Pancreas (tissue), 10 donors: ENCODE measurements around the gene ZFYVE28. TPM values are rescaled to one million over a fixed set of nuclear protein-coding genes. Genes with fewer than 3 reads are reported as not detected.

Experiments
- ATAC-seq, 4 donors: fragments of 200-7000 bp; cut with Tn5 transposase; one replicate each; pipeline versions ENCODE4 v1.8.0 to v1.9.1; 2020; ENCODE audit warnings: mild to moderate bottlenecking in 4 of 4, moderate library complexity in 4 of 4
- DNase-seq, 6 donors: peaks; one replicate each; pipeline ENCODE4 v3.0.0-alpha.2; 2020
- FAIRE-seq: peaks from 2 replicates; lab custom pipeline; 2012; peaks lifted over from hg19 to GRCh38; lab: Jason Lieb, UNC
- H3K27ac ChIP-seq, 4 donors: fragments of 200-600 bp; sonication (generic); 1 replicate in 3 of 4; 2 replicates in 1 of 4; pipeline versions ENCODE4 v1.5.0 to v1.8.0; 2020
- H3K27me3 ChIP-seq, 4 donors: fragments of 200-600 bp; one replicate each; pipeline ENCODE4 v1.8.0; 2021
- H3K36me3 ChIP-seq, 3 donors: fragments of 200-600 bp; sonication (generic) in 1 of 3; one replicate each; pipeline versions ENCODE4 v1.5.0 to v1.8.0; 2020 to 2021
- H3K4me1 ChIP-seq, 3 donors: fragments of 200-600 bp; one replicate each; pipeline ENCODE4 v1.8.0; 2021
- H3K4me3 ChIP-seq, 4 donors: fragments of 200-600 bp; sonication (generic) in 2 of 4; one replicate each; pipeline versions ENCODE4 v1.5.0 to v1.8.0; 2020 to 2021
- H3K9me3 ChIP-seq, 4 donors: fragments of 200-600 bp; one replicate each; pipeline ENCODE4 v1.8.0; 2021
- WGBS, 2 donors: extraction: QIAGEN DNeasy Blood & Tissue Kit; methylation state at CpG; one replicate each; pipeline ENCODE4 v1.1.7; 2013; 5-methylcytosine and 5-hydroxymethylcytosine counted together
- intact Hi-C, 3 donors: fragments of 100-400 bp; cut with DNase I; formaldehyde crosslinking; loops; one replicate each; pipeline versions ENCODE4 v1.11.1 to v1.14.2; 2022
- polyA plus RNA-seq, 2 donors: library from polyadenylated mRNA; stranded (reverse); fragments of 200-250 nt; gene quantifications; one replicate each; pipeline ENCODE4 v1.2.3, GENCODE V29; 2013
- total RNA-seq, 6 donors: library from RNA; stranded (reverse); fragmentation: NEBNext Ultra II Directional in 4 of 6; extraction: Animal tissue kit (Norgen Biotek cat#: 25700) in 4 of 6; gene quantifications; one replicate each; pipeline versions ENCODE4 v1.2.1 to v1.2.4, GENCODE V29; 2021 to 2023
- TF ChIP-seq, protein P1 (sequence below), 4 donors: fragments of 200-600 bp; sonication (generic) in 3 of 4; IDR thresholded peaks; one replicate each; pipeline versions ENCODE4 v1.5.0 to v1.8.0; 2021; ENCODE audit warnings: antibody characterized with exemption in 4 of 4
- donor health status: healthy with polysubstance abuse.
- donor health status: DM: no; HTN: no; CAD: no; lungs with moderate emphysema.
- donor health status: DM: no; HTN: no; CAD: no.
- donor health status: control.
- donor health status: control.
- donor health status: Bipolar disorder and iron deficiency.
- donor health status: DM: yes; HTN: yes; CAD: no.
- donor health status: DM: no; HTN: no; CAD: no.
- donor health status: DM: no; HTN: no; CAD: no.
- donor health status: DM: yes; HTN: yes; CAD: no.

The ZFYVE28 gene
- total and polyA plus RNA-seq, 8 donors = 3.8 to 13.4 (median 6.0) TPM

DNA sequence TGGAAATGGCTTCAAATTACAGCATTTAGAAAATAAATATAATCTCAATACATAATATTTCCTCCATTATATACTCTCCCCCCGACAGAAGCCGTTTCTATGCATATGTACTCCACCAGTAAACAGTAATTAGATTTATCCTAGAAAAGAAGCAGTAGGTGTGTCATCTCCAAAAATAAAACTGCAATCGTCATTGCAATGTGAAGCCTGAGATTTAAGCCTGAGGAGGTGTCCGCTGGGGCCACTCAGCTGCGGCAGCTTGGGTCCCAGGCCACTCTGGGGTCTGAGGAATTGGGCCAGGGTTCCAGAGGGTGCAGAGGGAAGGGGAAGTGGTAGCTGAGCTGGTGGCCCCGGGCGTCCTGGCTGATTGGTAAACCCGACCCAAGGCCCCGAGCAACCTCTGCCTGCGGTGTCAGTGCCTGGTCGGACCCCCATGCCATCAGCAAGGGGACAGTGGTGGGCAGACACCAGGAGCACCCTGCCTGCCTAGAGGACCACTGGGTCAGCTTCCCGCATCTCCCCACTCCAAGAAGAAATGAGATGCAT is 148.8 kb downstream of the ZFYVE28 start:
- no peak for FAIRE-seq
- TF ChIP-seq, protein P1, sequence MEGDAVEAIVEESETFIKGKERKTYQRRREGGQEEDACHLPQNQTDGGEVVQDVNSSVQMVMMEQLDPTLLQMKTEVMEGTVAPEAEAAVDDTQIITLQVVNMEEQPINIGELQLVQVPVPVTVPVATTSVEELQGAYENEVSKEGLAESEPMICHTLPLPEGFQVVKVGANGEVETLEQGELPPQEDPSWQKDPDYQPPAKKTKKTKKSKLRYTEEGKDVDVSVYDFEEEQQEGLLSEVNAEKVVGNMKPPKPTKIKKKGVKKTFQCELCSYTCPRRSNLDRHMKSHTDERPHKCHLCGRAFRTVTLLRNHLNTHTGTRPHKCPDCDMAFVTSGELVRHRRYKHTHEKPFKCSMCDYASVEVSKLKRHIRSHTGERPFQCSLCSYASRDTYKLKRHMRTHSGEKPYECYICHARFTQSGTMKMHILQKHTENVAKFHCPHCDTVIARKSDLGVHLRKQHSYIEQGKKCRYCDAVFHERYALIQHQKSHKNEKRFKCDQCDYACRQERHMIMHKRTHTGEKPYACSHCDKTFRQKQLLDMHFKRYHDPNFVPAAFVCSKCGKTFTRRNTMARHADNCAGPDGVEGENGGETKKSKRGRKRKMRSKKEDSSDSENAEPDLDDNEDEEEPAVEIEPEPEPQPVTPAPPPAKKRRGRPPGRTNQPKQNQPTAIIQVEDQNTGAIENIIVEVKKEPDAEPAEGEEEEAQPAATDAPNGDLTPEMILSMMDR (IDR thresholded peaks at IDR 0.05) = no peak
- Histone ChIP-seq H3K4me3 (no peak overlapping the region), H3K36me3 (no peaks in the 10 kb centered on the region), H3K27ac (no peak overlapping the region), H3K27me3 (no peaks in the 10 kb centered on the region), H3K9me3 (no peaks in the 10 kb centered on the region), H3K4me1 (no peaks in the 10 kb centered on the region)
- WGBS, 2 donors = 83 to 88% methylated on average over 12 of the region's 12 CpGs
- DNase-seq = peak in 1 of 6 donors; percentile 46
- ATAC-seq = no peak
- intact Hi-C loops = no loop called here

DNA sequence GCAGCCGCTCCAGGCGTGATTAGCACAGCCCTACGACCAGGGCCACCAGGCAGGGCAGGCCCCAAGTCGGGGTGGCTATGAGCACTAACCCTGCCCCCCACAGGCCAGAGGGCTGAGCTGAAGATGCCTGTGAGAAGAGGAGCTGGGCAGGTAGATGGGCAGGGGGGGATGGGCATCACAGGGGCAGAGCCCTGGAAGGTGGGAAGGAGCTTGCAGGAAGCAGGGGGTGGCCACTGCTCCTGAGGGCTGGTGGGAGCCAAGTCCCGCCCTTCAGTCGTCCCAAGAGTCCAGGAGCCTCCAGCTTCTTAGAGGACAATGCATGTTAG is 149.3 kb downstream of the ZFYVE28 start:
- DNase-seq (peak in 1 of 6 donors; percentile 59), FAIRE-seq (no peak), ATAC-seq (no peak)
- Histone ChIP-seq H3K4me1 (no peaks in the 10 kb centered on the region), H3K27me3 (no peaks in the 10 kb centered on the region), H3K9me3 (no peaks in the 10 kb centered on the region), H3K4me3 (no peak overlapping the region), H3K36me3 (no peaks in the 10 kb centered on the region), H3K27ac (no peak overlapping the region)
- WGBS, 2 donors = 76 to 89% methylated on average over 6 of the region's 6 CpGs
- intact Hi-C loops = no loop called here
- TF ChIP-seq, protein P1 (IDR thresholded peaks at IDR 0.05) = no peak

DNA sequence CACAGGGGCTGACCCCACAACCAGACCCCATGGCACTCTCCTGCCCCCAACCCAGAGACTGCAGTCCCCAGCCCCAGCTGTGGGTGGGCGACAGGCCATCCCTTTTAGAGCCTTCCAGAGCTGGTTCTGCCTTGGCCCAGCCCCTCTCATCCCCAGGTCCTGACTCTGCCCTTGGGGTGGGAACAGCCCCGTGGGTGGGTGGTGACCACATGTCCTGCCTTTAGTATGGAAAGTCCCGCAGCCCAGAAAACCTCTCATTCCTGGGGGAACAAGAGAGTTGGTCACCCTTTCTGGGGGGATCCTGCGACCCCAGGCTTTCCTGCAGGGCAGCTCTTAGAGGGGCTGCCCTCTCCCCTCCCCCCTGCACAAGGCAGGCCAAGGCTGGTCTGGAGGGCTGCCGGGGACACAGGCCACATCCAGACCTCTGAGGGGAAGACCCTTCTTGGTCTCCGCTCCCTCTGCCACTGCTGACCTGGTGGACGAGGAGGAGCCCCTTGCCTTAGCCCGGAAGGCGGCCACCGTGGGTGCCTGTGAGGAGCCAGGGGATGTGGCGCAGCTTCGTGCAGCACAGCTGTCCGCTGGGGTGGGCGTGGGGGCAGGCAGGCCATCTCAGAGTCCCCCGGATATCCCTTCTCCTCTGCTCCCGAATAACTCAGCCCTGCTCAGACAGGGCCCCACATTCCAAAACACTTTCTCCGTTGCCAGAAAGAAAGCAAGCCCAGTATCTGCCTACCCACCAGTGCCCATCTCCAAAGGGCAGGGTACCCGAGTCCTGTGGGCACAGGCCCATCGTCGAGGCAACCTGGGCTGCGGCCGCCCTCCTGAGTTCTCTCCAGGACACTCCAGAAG is 149.9 kb downstream of the ZFYVE28 start:
- H3K36me3 ChIP-seq = no peaks in the 10 kb centered on the region
- TF ChIP-seq, protein P1 (IDR thresholded peaks at IDR 0.05) = no peak
- no peaks in the 10 kb centered on the region for H3K4me1 ChIP-seq
- H3K27ac ChIP-seq = no peak overlapping the region
- H3K9me3 ChIP-seq = no peaks in the 10 kb centered on the region
- DNase-seq (peak in 1 of 6 donors; percentile 66), ATAC-seq (no peak), FAIRE-seq (no peak)
- intact Hi-C loops = no loop called here
- H3K27me3 ChIP-seq = no peaks in the 10 kb centered on the region
- no peak overlapping the region for H3K4me3 ChIP-seq
- 79 to 84% methylated on average over 22 of the region's 22 CpGs for WGBS, 2 donors

DNA sequence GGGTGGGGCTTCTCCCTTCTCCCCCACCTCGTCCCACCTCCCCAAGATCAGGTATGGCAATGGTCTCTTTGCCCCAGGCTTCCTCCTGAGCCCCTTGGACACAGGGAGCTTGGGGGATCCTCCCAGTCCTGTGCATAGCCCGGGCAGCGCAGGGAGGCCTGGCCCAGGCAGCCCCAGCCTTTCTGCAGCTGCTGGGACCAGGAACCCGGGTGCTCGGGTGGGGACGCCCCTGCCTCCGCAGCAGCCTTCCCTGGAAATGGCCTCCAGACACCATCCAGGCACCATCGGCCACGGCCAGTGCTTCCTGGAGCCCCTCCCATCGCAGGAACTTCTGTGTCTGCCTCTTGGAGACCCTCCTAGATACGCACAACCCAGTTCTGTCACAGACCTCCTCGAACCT is 150.6 kb downstream of the ZFYVE28 start:
- no peak overlapping the region for H3K4me3 ChIP-seq
- WGBS, 2 donors = 80 to 81% methylated on average over 11 to 12 of the region's 12 CpGs
- no peak overlapping the region for H3K27ac ChIP-seq
- peak in 1 of 6 donors; percentile 58 for DNase-seq
- H3K27me3 ChIP-seq = no peaks in the 10 kb centered on the region
- ATAC-seq = no peak
- peaks cover 0 to 3% (median 0%) of the 10 kb centered on the region in 3 donors for H3K4me1 ChIP-seq
- H3K9me3 ChIP-seq = no peaks in the 10 kb centered on the region
- FAIRE-seq = no peak
- TF ChIP-seq, protein P1 (IDR thresholded peaks at IDR 0.05) = no peak
- H3K36me3 ChIP-seq = no peaks in the 10 kb centered on the region
- intact Hi-C loops = no loop called here

DNA sequence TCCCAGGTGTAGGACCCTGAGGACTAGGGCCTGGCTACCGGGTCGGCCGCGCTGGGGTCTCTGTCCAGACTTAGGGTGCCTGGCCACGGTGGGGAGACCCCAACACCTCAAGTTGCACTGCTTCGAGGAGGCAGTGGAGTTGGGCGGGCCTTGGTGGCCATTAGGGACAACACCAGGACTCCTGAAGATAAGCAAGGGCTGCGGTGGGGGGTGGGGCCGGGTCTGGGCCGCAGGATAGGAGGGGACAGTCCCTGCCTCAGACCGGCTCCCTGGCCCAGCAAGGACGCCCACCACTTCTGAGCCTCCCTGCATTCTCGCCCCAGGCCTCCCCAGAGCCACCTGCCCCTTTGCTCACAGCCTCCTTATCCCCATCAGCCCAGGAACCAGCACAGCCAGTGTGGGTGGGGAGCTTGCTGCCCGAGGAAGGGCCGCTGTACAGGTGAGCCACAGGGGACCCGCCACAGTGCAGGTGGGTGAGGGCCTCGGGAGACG is 151.1 kb downstream of the ZFYVE28 start:
- no peak for FAIRE-seq
- intact Hi-C loops = no loop called here

More for the DNA sequence above, 151.1 kb downstream of the ZFYVE28 start:
- Histone ChIP-seq H3K9me3 (no peaks in the 10 kb centered on the region), H3K36me3 (no peaks in the 10 kb centered on the region), H3K4me3 (no peak overlapping the region), H3K27me3 (no peaks in the 10 kb centered on the region), H3K4me1 (peaks cover 0 to 4% (median 0%) of the 10 kb centered on the region in 3 donors), H3K27ac (no peak overlapping the region)
- TF ChIP-seq, protein P1 (IDR thresholded peaks at IDR 0.05) = no peak
- ATAC-seq (no peak), DNase-seq (peak in 2 of 6 donors; percentile 23 to 71)
- 83 to 85% methylated on average over 18 of the region's 18 CpGs for WGBS, 2 donors
